A549 (cell line): Measurements from ENCODE around the gene RDH5. TPM values are rescaled to one million over a fixed set of nuclear protein-coding genes. Genes with fewer than 3 reads are reported as not detected.

Experiments
- ATAC-seq, 2 experiments: fragments of 200-7000 bp in 1 of 2; fragments of >200 bp in 1 of 2; cut with Nextera tagmentation in 1 of 2; cut with Tn5 transposase in 1 of 2; 3 replicates each; pipeline versions ENCODE4 v1.8.0 to v1.9.1; 2018 to 2020; ENCODE audit warnings: mild to moderate bottlenecking in 1 of 2, moderate library complexity in 1 of 2
- CTCF ChIA-PET: fragments of 300-600 bp; sonication (Branson Sonifier 250); formaldehyde crosslinking; extraction: SDS; loops from one replicate; lab custom pipeline; 2021; ENCODE audit warnings: antibody characterized with exemption, inconsistent platforms; lab: Yijun Ruan, JAX
- POLR2A ChIA-PET: fragments of 350-600 bp; formaldehyde crosslinking; extraction: SDS; loops from one replicate; lab custom pipeline; 2021; ENCODE audit warnings: antibody characterized with exemption, inconsistent platforms; lab: Yijun Ruan, JAX
- DNase-seq, 2 experiments: peaks; one replicate each; pipeline versions ENCODE4 v3.0.0 to v3.0.0-alpha.2; 2011 to 2016; ENCODE audit warnings: low read depth in 1 of 2, low spot score in 1 of 2
- FAIRE-seq: peaks from 2 replicates; lab custom pipeline; 2011; peaks lifted over from hg19 to GRCh38; lab: Jason Lieb, UNC
- H3K27ac ChIP-seq, 2 experiments: fragments of >200 bp; sonication (Bioruptor Twin); formaldehyde crosslinking; 3 replicates each; pipeline ENCODE4 v1.5.1; 2016 to 2017
- H3K4me1 ChIP-seq: fragments of >200 bp; sonication (Bioruptor Twin); formaldehyde crosslinking; 3 replicates; pipeline ENCODE4 v1.6.1; 2016
- H3K4me2 ChIP-seq: fragments of >200 bp; sonication (Bioruptor Twin); formaldehyde crosslinking; 3 replicates; pipeline ENCODE4 v1.6.1; 2016
- H3K4me3 ChIP-seq: fragments of >200 bp; sonication (Bioruptor Twin); formaldehyde crosslinking; 3 replicates; pipeline ENCODE4 v1.5.1; 2016
- H3K9me3 ChIP-seq: fragments of >200 bp; sonication (Bioruptor Twin); formaldehyde crosslinking; 3 replicates; pipeline ENCODE4 v1.6.1; 2016
- BCL3 ChIP-seq: fragments of >200 bp; sonication (Bioruptor Twin); formaldehyde crosslinking; IDR thresholded peaks from 3 replicates; pipeline ENCODE4 v1.6.1; 2016
- CEBPB ChIP-seq, 2 experiments: fragments of >200 bp in 1 of 2; sonication (Bioruptor Twin) in 1 of 2; formaldehyde crosslinking in 1 of 2; IDR thresholded peaks; 2 replicates each; pipeline ENCODE4 v1.6.1; 2012 to 2016
- CHD4 ChIP-seq: fragments of 200-600 bp; sonication (generic); IDR thresholded peaks from 2 replicates; pipeline ENCODE4 v1.6.1; 2016; ENCODE audit warnings: antibody characterized with exemption, mild to moderate bottlenecking, borderline replicate concordance
- EHF ChIP-seq: fragments of 250-450 bp; sonication (Bioruptor Pico); IDR thresholded peaks from 2 replicates; pipeline ENCODE4 v1.5.0; 2020; ENCODE audit warnings: mild to moderate bottlenecking
- EHMT2 ChIP-seq: fragments of 200-600 bp; sonication (generic); IDR thresholded peaks from 2 replicates; pipeline ENCODE4 v1.6.1; 2016; ENCODE audit warnings: antibody characterized with exemption, low read depth, mild to moderate bottlenecking, moderate library complexity
- ESRRA ChIP-seq: fragments of 150-350 bp; IDR thresholded peaks from 2 replicates; pipeline ENCODE4 v1.6.1; 2014; ENCODE audit warnings: mild to moderate bottlenecking, low read length, borderline replicate concordance
- FOXS1 ChIP-seq: fragments of 250-450 bp; sonication (Bioruptor Pico); IDR thresholded peaks from 2 replicates; pipeline ENCODE4 v1.5.0; 2020; ENCODE audit warnings: mild to moderate bottlenecking, moderate library complexity
- HES2 ChIP-seq: fragments of >200 bp; sonication (Bioruptor Twin); formaldehyde crosslinking; IDR thresholded peaks from 2 replicates; pipeline ENCODE4 v1.6.1; 2016
- MYC ChIP-seq: IDR thresholded peaks from 2 replicates; pipeline ENCODE4 v1.6.1; 2012; ENCODE audit warnings: mild to moderate bottlenecking, inconsistent platforms, low read length, improper control_type of control experiment, borderline replicate concordance
- RARB ChIP-seq: fragments of 250-450 bp; sonication (Bioruptor Pico); IDR thresholded peaks from 2 replicates; pipeline ENCODE4 v1.8.0; 2021; ENCODE audit warnings: mild to moderate bottlenecking, moderate library complexity
- RFX5 ChIP-seq: fragments of 450-650 bp; IDR thresholded peaks from 2 replicates; pipeline ENCODE4 v1.7.1; 2014; ENCODE audit warnings: antibody characterized with exemption, mild to moderate bottlenecking, moderate library complexity
- SMC3 ChIP-seq: fragments of >200 bp; sonication (Bioruptor Twin); formaldehyde crosslinking; IDR thresholded peaks from 3 replicates; pipeline ENCODE4 v1.6.1; 2018; ENCODE audit warnings: inconsistent platforms
- SREBF2 ChIP-seq: fragments of 450-650 bp; IDR thresholded peaks from 2 replicates; pipeline ENCODE4 v1.6.1; 2014; ENCODE audit warnings: mild to moderate bottlenecking, moderate library complexity
- TFCP2L1 ChIP-seq: fragments of 250-450 bp; sonication (Bioruptor Pico); IDR thresholded peaks from 2 replicates; pipeline ENCODE4 v1.5.0; 2021; ENCODE audit warnings: mild to moderate bottlenecking
- ZC3H11A ChIP-seq: fragments of 450-650 bp; IDR thresholded peaks from 2 replicates; pipeline ENCODE4 v1.6.1; 2014; ENCODE audit warnings: antibody characterized with exemption, mild to moderate bottlenecking
- ZSCAN20 ChIP-seq: fragments of 250-450 bp; sonication (Bioruptor Pico); IDR thresholded peaks from 2 replicates; pipeline ENCODE4 v1.8.0; 2022; ENCODE audit warnings: mild to moderate bottlenecking, moderate library complexity
- WGBS: methylation state at CpG from one replicate; pipeline ENCODE4 v1.1.6; 2017; ENCODE audit errors: missing lambda C conversion rate; 5-methylcytosine and 5-hydroxymethylcytosine counted together
- polyA plus RNA-seq, 4 experiments: library from polyadenylated mRNA; depleted of rRNA in 3 of 4; stranded (reverse); fragments of >200 nt; fragmentation: RNase III in 1 of 4; extraction: RNeasy Plus Mini Kit Qiagen cat#74134 plus additional on column Dnase treatment in 1 of 4; gene quantifications; 2 replicates in 3 of 4; 3 replicates in 1 of 4; pipeline ENCODE4 v1.2.3, GENCODE V29; 2011 to 2017
- TF ChIP-seq, protein P1 (sequence below): fragments of >200 bp; sonication (Bioruptor Twin); formaldehyde crosslinking; IDR thresholded peaks from 3 replicates; pipeline ENCODE4 v1.5.1; 2016

The RDH5 gene
- polyA plus RNA-seq, 2 of the 4 experiments (the other 2 are of a cell fraction) = 4.1 to 9.1 TPM

GRCh38 chr12:55673638-55674037 lies 46.6 kb upstream of the RDH5 start:
- ChIA-PET POLR2A (no interaction called here), CTCF (interaction anchor here (1.5 to 2.0 kb wide), 2 partner anchors 8 to 18 kb away, joined by 3 to 8 read pairs; a partner anchor contains a TSS)
- Histone ChIP-seq H3K4me3 (no peak overlapping the region), H3K9me3 (no peaks in the 10 kb centered on the region), H3K27ac (no peak overlapping the region), H3K4me2 (no peak overlapping the region), H3K4me1 (no peaks in the 10 kb centered on the region)
- FAIRE-seq = no peak
- no peak for ATAC-seq
- no peak for TF ChIP-seq MYC
- TF ChIP-seq FOXS1 = no peak
- no peak for TF ChIP-seq EHF (CRISPR knock-in tag)
- TF ChIP-seq BCL3 = no peak
- TF ChIP-seq TFCP2L1 = no peak
- TF ChIP-seq ZC3H11A = no peak
- no peak for TF ChIP-seq HES2
- no peak for TF ChIP-seq ZSCAN20 (CRISPR knock-in tag)
- TF ChIP-seq RARB (CRISPR knock-in tag) = no peak
- no peak for TF ChIP-seq RFX5
- TF ChIP-seq SMC3 = no peak
- TF ChIP-seq, protein P1, sequence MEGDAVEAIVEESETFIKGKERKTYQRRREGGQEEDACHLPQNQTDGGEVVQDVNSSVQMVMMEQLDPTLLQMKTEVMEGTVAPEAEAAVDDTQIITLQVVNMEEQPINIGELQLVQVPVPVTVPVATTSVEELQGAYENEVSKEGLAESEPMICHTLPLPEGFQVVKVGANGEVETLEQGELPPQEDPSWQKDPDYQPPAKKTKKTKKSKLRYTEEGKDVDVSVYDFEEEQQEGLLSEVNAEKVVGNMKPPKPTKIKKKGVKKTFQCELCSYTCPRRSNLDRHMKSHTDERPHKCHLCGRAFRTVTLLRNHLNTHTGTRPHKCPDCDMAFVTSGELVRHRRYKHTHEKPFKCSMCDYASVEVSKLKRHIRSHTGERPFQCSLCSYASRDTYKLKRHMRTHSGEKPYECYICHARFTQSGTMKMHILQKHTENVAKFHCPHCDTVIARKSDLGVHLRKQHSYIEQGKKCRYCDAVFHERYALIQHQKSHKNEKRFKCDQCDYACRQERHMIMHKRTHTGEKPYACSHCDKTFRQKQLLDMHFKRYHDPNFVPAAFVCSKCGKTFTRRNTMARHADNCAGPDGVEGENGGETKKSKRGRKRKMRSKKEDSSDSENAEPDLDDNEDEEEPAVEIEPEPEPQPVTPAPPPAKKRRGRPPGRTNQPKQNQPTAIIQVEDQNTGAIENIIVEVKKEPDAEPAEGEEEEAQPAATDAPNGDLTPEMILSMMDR = no peak
- no peak for TF ChIP-seq SREBF2
- no peak for DNase-seq

GRCh38 chr12:55675666-55676065 lies 44.5 kb upstream of the RDH5 start:
- ATAC-seq = no peak
- no peak overlapping the region for H3K4me2 ChIP-seq
- H3K4me3 ChIP-seq = no peak overlapping the region
- TF ChIP-seq EHMT2 (no peak), EHF (CRISPR knock-in tag) (no peak), ESRRA (no peak)
- ChIA-PET POLR2A (no interaction called here), CTCF (interaction anchor here (1.3 to 1.4 kb wide), 2 partner anchors 63 to 121 kb away, joined by 3 to 4 read pairs; no protein-coding TSS in a partner anchor)
- no peaks in the 10 kb centered on the region for H3K9me3 ChIP-seq
- no peak for DNase-seq
- FAIRE-seq = no peak
- no peaks in the 10 kb centered on the region; the same call in 2 of the 3 replicates for H3K4me1 ChIP-seq
- 56% methylated on average over 8 of the region's 8 CpGs for WGBS
- H3K27ac ChIP-seq = no peak overlapping the region

- 47% methylated on average over 6 of the region's 6 CpGs for WGBS
- no peak for DNase-seq
- Histone ChIP-seq H3K27ac (no peak overlapping the region), H3K4me3 (no peak overlapping the region), H3K9me3 (no peaks in the 10 kb centered on the region), H3K4me1 (peaks cover 5% of the 10 kb centered on the region; the same call in 1 of the 3 replicates), H3K4me2 (no peak overlapping the region)
- no peak for FAIRE-seq
- no peak for ATAC-seq
- no peak for TF ChIP-seq CHD4
- 0 out of 4 replicates have a peak, but pooled peaks of 1 of the 2 experiments have one; percentile 7 for TF ChIP-seq CEBPB (IDR thresholded peaks at IDR 0.05)
- no peak for TF ChIP-seq BCL3
- ChIA-PET CTCF (interaction anchor here (1.3 to 2.2 kb wide), 4 partner anchors 20 to 62 kb away, joined by 4 to 9 read pairs (median 6); no protein-coding TSS in a partner anchor), POLR2A (no interaction called here)
These were observed 43.5 kb upstream of the RDH5 start for GRCh38 chr12:55676707-55677106.
